CD8-positive, alpha-beta memory T cell (primary cell): ENCODE data around the gene DYNC1I2. TPM values are rescaled to one million over a fixed set of nuclear protein-coding genes. Genes with fewer than 3 reads are reported as not detected.

ENCODE experiments used
- CTCF ChIA-PET: fragments of 350-600 bp; sonication (Branson Sonifier 250); formaldehyde crosslinking; loops from one replicate; lab custom pipeline; 2021; ENCODE audit warnings: antibody characterized with exemption; lab: Charles Lee
- POLR2A ChIA-PET: fragments of 350-600 bp; sonication (Branson Sonifier 250); formaldehyde crosslinking; loops from one replicate; lab custom pipeline; 2021; ENCODE audit warnings: antibody characterized with exemption; lab: Charles Lee
- DNase-seq, 5 donors: peaks; one replicate each; pipeline versions ENCODE4 v3.0.0 to v3.0.0-alpha.2; 2020 to 2022; ENCODE audit warnings: mixed read lengths in 1 of 5
- H3K27ac ChIP-seq: one replicate; pipeline ENCODE4 v1.7.0; 2013; ENCODE audit warnings: low read depth, mild to moderate bottlenecking, low read length, moderate library complexity
- H3K27me3 ChIP-seq: 2 replicates; pipeline ENCODE4 v1.7.0; 2013; ENCODE audit warnings: low read length, mild to moderate bottlenecking; ENCODE audit not compliant: insufficient read depth, poor library complexity, severe bottlenecking
- H3K36me3 ChIP-seq: 2 replicates; pipeline ENCODE4 v1.7.0; 2013; ENCODE audit warnings: mild to moderate bottlenecking, low read length, moderate library complexity; ENCODE audit not compliant: insufficient read depth
- H3K4me1 ChIP-seq: 2 replicates; pipeline ENCODE4 v1.7.0; 2013; ENCODE audit warnings: mild to moderate bottlenecking, low read length, moderate library complexity; ENCODE audit not compliant: insufficient read depth
- H3K4me3 ChIP-seq: 2 replicates; pipeline ENCODE4 v1.7.0; 2013; ENCODE audit warnings: mild to moderate bottlenecking, low read length
- H3K9me3 ChIP-seq: 2 replicates; pipeline ENCODE4 v1.7.0; 2013; ENCODE audit warnings: mild to moderate bottlenecking, low read length
- H3K27ac Mint-ChIP-seq, 8 donors: one replicate each; pipeline ENCODE4 v1.8.0; 2020 to 2021; ENCODE audit warnings: mixed read lengths in 8 of 8, mild to moderate bottlenecking in 6 of 8, inconsistent platforms in 3 of 8, moderate library complexity in 3 of 8
- H3K27me3 Mint-ChIP-seq, 2 donors: one replicate each; pipeline ENCODE4 v1.8.0; 2020 to 2021; ENCODE audit warnings: mixed read lengths in 2 of 2, mild to moderate bottlenecking in 1 of 2, moderate library complexity in 1 of 2
- H3K36me3 Mint-ChIP-seq, 3 donors: one replicate each; pipeline ENCODE4 v1.8.0; 2020 to 2021; ENCODE audit warnings: mixed read lengths in 3 of 3, inconsistent platforms in 1 of 3, mild to moderate bottlenecking in 1 of 3
- H3K4me1 Mint-ChIP-seq, 3 donors: one replicate each; pipeline ENCODE4 v1.8.0; 2020 to 2021; ENCODE audit warnings: mixed read lengths in 3 of 3, inconsistent platforms in 1 of 3, mild to moderate bottlenecking in 1 of 3
- H3K4me3 Mint-ChIP-seq, 7 donors: one replicate each; pipeline ENCODE4 v1.8.0; 2020 to 2021; ENCODE audit warnings: mixed read lengths in 7 of 7, mild to moderate bottlenecking in 6 of 7, moderate library complexity in 4 of 7, inconsistent platforms in 2 of 7
- H3K9me3 Mint-ChIP-seq, 5 donors: one replicate each; pipeline ENCODE4 v1.8.0; 2020 to 2022; ENCODE audit warnings: mixed read lengths in 5 of 5, mild to moderate bottlenecking in 3 of 5, moderate library complexity in 2 of 5, inconsistent platforms in 1 of 5
- polyA plus RNA-seq: library from polyadenylated mRNA; unstranded; fragments of 300-500 nt; fragmentation: Illumina TruSeq; gene quantifications from one replicate; pipeline ENCODE4 v1.2.3, GENCODE V29; 2021
- total RNA-seq, 2 experiments: library from RNA; stranded (reverse); gene quantifications; one replicate each; pipeline ENCODE4 v1.2.3, GENCODE V29; 2021

Gene DYNC1I2
- total and polyA plus RNA-seq, 3 experiments from 2014 or later = 27.6 to 50.4 (median 48.3) TPM

- Mint-ChIP-seq H3K9me3 (no peaks in the 10 kb centered on the region), H3K27me3 (no peaks in the 10 kb centered on the region), H3K4me3 (no peak overlapping the region), H3K27ac (peak overlapping the region in 5 of 8 donors; percentile 17 to 76 (median 58)), H3K36me3 (peaks cover 0 to 40% (median 8%) of the 10 kb centered on the region in 3 donors), H3K4me1 (peaks cover 14 to 31% (median 16%) of the 10 kb centered on the region in 3 donors)
- Histone ChIP-seq H3K27ac (no peak overlapping the region), H3K9me3 (no peaks in the 10 kb centered on the region), H3K4me3 (no peak overlapping the region), H3K27me3 (no peaks in the 10 kb centered on the region), H3K36me3 (peaks cover 6% of the 10 kb centered on the region), H3K4me1 (no peaks in the 10 kb centered on the region)
- CTCF ChIA-PET = interaction anchor here (0.6 to 2.1 kb wide), 12 partner anchors 11 to 783 kb away, joined by 3 to 12 read pairs (median 3); partner anchors contain the start of gene DLX2
- POLR2A ChIA-PET = no interaction called here
- peak in 2 of 5 donors; percentile 8 to 13 for DNase-seq
These were observed 16.5 kb downstream of the DYNC1I2 start for GRCh38 chr2:171703574-171704347.

GRCh38 chr2:171706152-171706803, 19.0 kb downstream of the DYNC1I2 start:
- no peak overlapping the region for H3K27ac ChIP-seq
- no peaks in the 10 kb centered on the region for H3K4me1 ChIP-seq
- peak in 1 of 5 donors; percentile 22 for DNase-seq
- no peaks in the 10 kb centered on the region for H3K27me3 Mint-ChIP-seq
- H3K36me3 Mint-ChIP-seq = peaks cover 0 to 46% (median 8%) of the 10 kb centered on the region in 3 donors
- no peaks in the 10 kb centered on the region for H3K36me3 ChIP-seq
- H3K4me3 Mint-ChIP-seq = no peak overlapping the region
- H3K27me3 ChIP-seq = no peaks in the 10 kb centered on the region
- CTCF ChIA-PET = interaction anchor here (1.8 to 2.1 kb wide), 2 partner anchors 407 to 756 kb away, joined by 5 to 8 read pairs; no protein-coding TSS in a partner anchor
- no peaks in the 10 kb centered on the region for H3K9me3 Mint-ChIP-seq
- no peak overlapping the region for H3K27ac Mint-ChIP-seq
- no peaks in the 10 kb centered on the region for H3K9me3 ChIP-seq
- POLR2A ChIA-PET = no interaction called here
- no peak overlapping the region for H3K4me3 ChIP-seq
- H3K4me1 Mint-ChIP-seq = peaks cover 14 to 20% (median 15%) of the 10 kb centered on the region in 3 donors

GRCh38 chr2:171707752-171708151, 20.5 kb downstream of the DYNC1I2 start:
- no peak for DNase-seq
- Histone ChIP-seq H3K4me1 (no peaks in the 10 kb centered on the region), H3K27me3 (no peaks in the 10 kb centered on the region), H3K27ac (no peak overlapping the region), H3K9me3 (no peaks in the 10 kb centered on the region), H3K36me3 (no peaks in the 10 kb centered on the region), H3K4me3 (no peak overlapping the region)
- H3K4me1 Mint-ChIP-seq = peaks cover 15 to 26% (median 19%) of the 10 kb centered on the region in 3 donors
- no peaks in the 10 kb centered on the region for H3K27me3 Mint-ChIP-seq
- ChIA-PET CTCF (interaction anchor here (0.9 to 2.1 kb wide), 3 partner anchors 406 to 754 kb away, joined by 3 to 8 read pairs (median 4); no protein-coding TSS in a partner anchor), POLR2A (interaction anchor here (0.6 kb wide), 1 partner anchor 17 kb away, joined by 7 read pairs; no protein-coding TSS in a partner anchor)
- H3K4me3 Mint-ChIP-seq = no peak overlapping the region
- H3K27ac Mint-ChIP-seq = no peak overlapping the region
- no peaks in the 10 kb centered on the region for H3K9me3 Mint-ChIP-seq
- peaks cover 0 to 42% (median 8%) of the 10 kb centered on the region in 3 donors for H3K36me3 Mint-ChIP-seq

GRCh38 chr2:171709011-171709685, 21.9 kb downstream of the DYNC1I2 start:
- peaks cover 0 to 38% (median 8%) of the 10 kb centered on the region in 3 donors for H3K36me3 Mint-ChIP-seq
- H3K4me1 ChIP-seq = no peaks in the 10 kb centered on the region
- no peaks in the 10 kb centered on the region for H3K9me3 Mint-ChIP-seq
- H3K9me3 ChIP-seq = no peaks in the 10 kb centered on the region
- ChIA-PET CTCF (interaction anchor here (1.3 kb wide), 1 partner anchor 405 kb away, joined by 3 read pairs; no protein-coding TSS in a partner anchor), POLR2A (no interaction called here)
- no peaks in the 10 kb centered on the region for H3K27me3 ChIP-seq
- H3K4me1 Mint-ChIP-seq = peaks cover 11 to 26% (median 15%) of the 10 kb centered on the region in 3 donors
- no peak overlapping the region for H3K27ac Mint-ChIP-seq
- DNase-seq = no peak
- H3K27me3 Mint-ChIP-seq = no peaks in the 10 kb centered on the region
- no peak overlapping the region for H3K4me3 ChIP-seq
- H3K27ac ChIP-seq = no peak overlapping the region
- H3K36me3 ChIP-seq = no peaks in the 10 kb centered on the region
- no peak overlapping the region for H3K4me3 Mint-ChIP-seq

- peaks cover 3 to 50% (median 11%) of the 10 kb centered on the region in 3 donors for H3K36me3 Mint-ChIP-seq
- Histone ChIP-seq H3K36me3 (no peaks in the 10 kb centered on the region), H3K27me3 (no peaks in the 10 kb centered on the region), H3K9me3 (no peaks in the 10 kb centered on the region), H3K4me3 (no peak overlapping the region), H3K27ac (no peak overlapping the region), H3K4me1 (no peaks in the 10 kb centered on the region)
- no peak overlapping the region for H3K4me3 Mint-ChIP-seq
- no peaks in the 10 kb centered on the region for H3K27me3 Mint-ChIP-seq
- ChIA-PET CTCF (no interaction called here), POLR2A (no interaction called here)
- H3K4me1 Mint-ChIP-seq = peaks cover 7 to 22% (median 11%) of the 10 kb centered on the region in 3 donors
- H3K27ac Mint-ChIP-seq = peak overlapping the region in 1 of 8 donors; percentile 10
- no peaks in the 10 kb centered on the region for H3K9me3 Mint-ChIP-seq
- DNase-seq = no peak
These were observed 24.1 kb downstream of the DYNC1I2 start for GRCh38 chr2:171711351-171711750.

GRCh38 chr2:171712051-171712450, 24.8 kb downstream of the DYNC1I2 start:
- Histone ChIP-seq H3K27ac (no peak overlapping the region), H3K4me1 (no peaks in the 10 kb centered on the region), H3K4me3 (no peak overlapping the region), H3K9me3 (no peaks in the 10 kb centered on the region), H3K27me3 (no peaks in the 10 kb centered on the region), H3K36me3 (no peaks in the 10 kb centered on the region)
- ChIA-PET POLR2A (no interaction called here), CTCF (interaction anchor here (0.9 kb wide), 1 partner anchor 750 kb away, joined by 3 read pairs; no protein-coding TSS in a partner anchor)
- no peak for DNase-seq
- Mint-ChIP-seq H3K4me1 (peaks cover 5 to 20% (median 9%) of the 10 kb centered on the region in 3 donors), H3K27ac (no peak overlapping the region), H3K36me3 (peaks cover 3 to 56% (median 10%) of the 10 kb centered on the region in 3 donors), H3K27me3 (no peaks in the 10 kb centered on the region), H3K4me3 (no peak overlapping the region), H3K9me3 (no peaks in the 10 kb centered on the region)

- Mint-ChIP-seq H3K36me3 (peaks cover 3 to 60% (median 7%) of the 10 kb centered on the region in 3 donors), H3K27ac (peak overlapping the region in 1 of 8 donors; percentile 5), H3K4me3 (no peak overlapping the region), H3K9me3 (no peaks in the 10 kb centered on the region), H3K4me1 (no peaks in the 10 kb centered on the region), H3K27me3 (no peaks in the 10 kb centered on the region)
- POLR2A ChIA-PET = no interaction called here
- H3K27me3 ChIP-seq = no peaks in the 10 kb centered on the region
- H3K4me3 ChIP-seq = no peak overlapping the region
- H3K27ac ChIP-seq = no peak overlapping the region
- no peaks in the 10 kb centered on the region for H3K4me1 ChIP-seq
- H3K9me3 ChIP-seq = no peaks in the 10 kb centered on the region
- CTCF ChIA-PET = no interaction called here
- H3K36me3 ChIP-seq = no peaks in the 10 kb centered on the region
- no peak for DNase-seq
These were observed 31.5 kb downstream of the DYNC1I2 start for GRCh38 chr2:171718720-171719119.
